ENCODE measurements around the gene SULT6B1. TPM values are rescaled to one million over a fixed set of nuclear protein-coding genes. Genes with fewer than 3 reads are reported as not detected.

The SULT6B1 gene
- total RNA-seq, 1 donor from 2014 or later = not detected

GRCh38 chr2:37153224-37153623 lies 35.2 kb downstream of the SULT6B1 start:
- no peak for DNase-seq (ENCODE audit: low spot score)

GRCh38 chr2:37149626-37150322 lies 38.7 kb downstream of the SULT6B1 start:
- DNase-seq (ENCODE audit: low spot score) = no peak

GRCh38 chr2:37148325-37148724 lies 40.1 kb downstream of the SULT6B1 start:
- no peak for DNase-seq (ENCODE audit: low spot score)

- no peak for DNase-seq (ENCODE audit: low spot score)
Measured at GRCh38 chr2:37146062-37146461, 42.4 kb downstream of the SULT6B1 start.

DNA sequence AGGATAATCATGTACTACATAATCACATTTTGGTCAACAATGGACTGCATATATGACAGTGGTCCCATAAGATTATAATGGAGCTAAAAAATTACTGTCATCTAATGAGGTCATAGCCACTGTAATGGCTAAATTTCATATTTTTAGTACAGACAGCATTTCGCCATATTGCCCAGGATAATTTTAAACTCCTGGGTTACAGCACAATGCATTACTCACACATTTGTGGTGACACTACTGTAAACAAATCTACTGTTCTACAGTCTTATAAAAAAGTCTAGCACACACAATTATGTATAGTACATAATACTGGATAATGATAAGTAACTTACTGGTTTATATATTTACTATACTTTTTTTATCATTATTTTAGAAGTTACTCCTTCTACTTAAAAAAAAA lies 44.5 kb downstream of the SULT6B1 start:
- DNase-seq (ENCODE audit: low spot score) = no peak

DNA sequence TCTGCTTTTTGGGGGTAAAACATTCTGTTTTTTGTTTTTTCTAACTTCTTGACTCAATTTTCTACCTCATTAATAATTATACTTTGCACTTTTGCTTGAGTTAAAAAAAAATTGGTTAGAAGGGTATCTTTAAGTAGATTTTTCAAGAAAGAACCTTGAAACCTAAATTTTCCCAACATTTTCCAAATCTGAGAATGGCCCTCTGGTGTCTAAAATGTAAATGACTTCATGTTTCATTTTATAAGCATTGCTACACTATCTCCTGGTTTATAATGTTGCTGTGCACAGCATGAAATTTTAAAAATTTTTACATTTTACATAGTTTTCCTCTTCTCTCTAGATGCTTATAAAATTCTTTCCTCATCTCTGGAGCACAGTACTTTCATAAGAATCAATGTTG lies 45.9 kb downstream of the SULT6B1 start:
- no peak for DNase-seq (ENCODE audit: low spot score)

DNA sequence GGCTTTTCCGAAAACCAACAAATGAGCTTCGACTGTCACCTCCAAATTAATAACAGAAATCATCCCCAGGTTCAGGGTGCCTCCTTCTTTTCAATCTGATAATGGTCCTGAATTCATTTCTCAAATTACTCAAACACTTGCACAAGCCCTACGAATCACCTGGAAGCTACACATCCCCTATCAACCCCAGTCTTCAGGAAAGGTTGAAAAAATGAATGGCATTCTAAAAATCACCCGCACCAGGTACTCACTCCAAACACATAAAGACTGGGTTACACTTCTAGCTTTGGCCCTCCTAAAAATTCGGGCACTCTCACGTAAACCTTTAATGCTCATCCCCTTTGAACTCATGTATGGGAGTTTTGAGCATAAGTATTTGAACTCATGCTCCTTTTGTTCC lies 55.6 kb downstream of the SULT6B1 start:
- no peak for DNase-seq (ENCODE audit: low spot score)

GRCh38 chr2:37125416-37125815 lies 63.1 kb downstream of the SULT6B1 start:
- DNase-seq (ENCODE audit: low spot score) = no peak

- no peak for DNase-seq (ENCODE audit: low spot score)
Measured at GRCh38 chr2:37119157-37119556, 69.3 kb downstream of the SULT6B1 start.

Other genes starting within 250 kb of the SULT6B1 start
- 26.2 TPM for gene STRN, start 222.1 kb downstream of the SULT6B1 start, total RNA-seq
- gene HEATR5B, start 104.3 kb downstream of the SULT6B1 start, total RNA-seq = 22.4 TPM
- 16.2 TPM for gene GPATCH11, start 104.2 kb downstream of the SULT6B1 start, total RNA-seq
- gene EIF2AK2, start 31.7 kb downstream of the SULT6B1 start, total RNA-seq = 56.2 TPM
- gene CEBPZOS, start 7.8 kb upstream of the SULT6B1 start, total RNA-seq = 40.2 TPM
- gene CEBPZ, start 42.9 kb upstream of the SULT6B1 start, total RNA-seq = 45.6 TPM
- 14.6 TPM for gene NDUFAF7, start 43.0 kb upstream of the SULT6B1 start, total RNA-seq
- gene PRKD3, start 136.2 kb upstream of the SULT6B1 start, total RNA-seq = 35.1 TPM
- gene QPCT, start 156.0 kb upstream of the SULT6B1 start, total RNA-seq = 5.6 TPM

Measured in mesenteric fat pad (tissue), 1 donor.